Smooth muscle cell (in vitro differentiated cells): Measurements from ENCODE around the gene CASP12. TPM values are rescaled to one million over a fixed set of nuclear protein-coding genes. Genes with fewer than 3 reads are reported as not detected.

ENCODE experiments used
- polyA plus RNA-seq: library from polyadenylated mRNA; unstranded; fragments of >200 nt; fragmentation: Nextera tagmentation; extraction: Ambion mirVana; gene quantifications from 2 replicates; pipeline ENCODE4 v1.2.1, GENCODE V29; 2016
- small RNA-seq: library from RNA; depleted of rRNA; stranded (forward); fragments of <200 nt; gene quantifications from one replicate; pipeline ENCODE3, GENCODE V24; 2014
- total RNA-seq: library from RNA; depleted of rRNA; stranded (reverse); fragments of >200 nt; gene quantifications from 2 replicates; pipeline ENCODE4 v1.2.3, GENCODE V29; 2014

Gene CASP12
- total and polyA plus RNA-seq, 2 experiments from 2014 or later, result 0.23 TPM; not detected in 1

Small RNAs within 50 kb of the gene (small RNA-seq; reads per million reads assigned to genes)
- not detected for gene AP002004.1

Other genes with a start within 250 kb of the CASP12 start
- gene CASP4, start 70.1 kb upstream of the CASP12 start, total RNA-seq, result 28.0 and 36.3 TPM in 2 replicates
- gene CASP4, start 70.1 kb upstream of the CASP12 start, polyA plus RNA-seq, result 8.8 and 12.4 TPM in 2 replicates
- gene CASP5, start 124.7 kb upstream of the CASP12 start, total RNA-seq, result not detected in 2 replicates
- not detected in 2 replicates for gene CASP5, start 124.7 kb upstream of the CASP12 start, polyA plus RNA-seq
- 0.90 TPM in 1 of 2 replicates, not detected in the other for gene CASP1, start 136.7 kb upstream of the CASP12 start, total RNA-seq
- 1.2 TPM in 1 of 2 replicates, not detected in the other for gene CASP1, start 136.7 kb upstream of the CASP12 start, polyA plus RNA-seq
- gene CARD16, start 146.9 kb upstream of the CASP12 start, total RNA-seq, result 1.3 and 3.7 TPM in 2 replicates
- gene CARD16, start 146.9 kb upstream of the CASP12 start, polyA plus RNA-seq, result 5.5 and 12.7 TPM in 2 replicates
- not detected in 2 replicates for gene CARD18, start 241.3 kb upstream of the CASP12 start, total RNA-seq
- gene CARD18, start 241.3 kb upstream of the CASP12 start, polyA plus RNA-seq, result not detected in 2 replicates